ENCODE results near the gene CDC42BPA. TPM values are rescaled to one million over a fixed set of nuclear protein-coding genes. Genes with fewer than 3 reads are reported as not detected.

The CDC42BPA gene
- total and polyA plus RNA-seq, 9 of the 15 experiments (the other 6 are each of a cell fraction or from before 2014, with no cell fraction given) = 8.0 to 77.5 (median 52.1) TPM

- no peak for TF ChIP-seq PURB (CRISPR knock-in tag; IDR thresholded peaks at IDR 0.05; ENCODE audit: low read depth)
- TF ChIP-seq NFE2 (IDR thresholded peaks at IDR 0.05; ENCODE audit: low read depth) = peak; percentile 97
- TF ChIP-seq NBN (IDR thresholded peaks at IDR 0.05; ENCODE audit: low read depth) = peak; percentile 91
- TF ChIP-seq ZNF766 (CRISPR knock-in tag; conservative IDR thresholded peaks at IDR 0.05) = peak; percentile 82
- TF ChIP-seq SIX5 (IDR thresholded peaks at IDR 0.05; ENCODE audit: borderline replicate concordance in 1 of 2, insufficient read depth in 1 of 2, low read depth in 1 of 2, low read length in 2 of 2) = no peak
- TF ChIP-seq ZNF77 (CRISPR knock-in tag; IDR thresholded peaks at IDR 0.05) = no peak
- TF ChIP-seq MXI1 (IDR thresholded peaks at IDR 0.05; ENCODE audit: low read depth, low read length) = 0 out of 2 replicates have a peak, but pooled peaks have one; percentile 31
- TF ChIP-seq CCNT2 (IDR thresholded peaks at IDR 0.05; ENCODE audit: borderline replicate concordance, extremely low read depth, insufficient read length, low read depth, low read length) = peak; percentile 60
- TF ChIP-seq FOXM1 (IDR thresholded peaks at IDR 0.05; ENCODE audit: low read depth) = peak; percentile 68; the same call in 1 of the 2 replicates
- TF ChIP-seq FOXM1 (CRISPR knock-in tag; IDR thresholded peaks at IDR 0.05; ENCODE audit: low read depth) = 0 out of 2 replicates have a peak, but pooled peaks have one; percentile 34
- TF ChIP-seq BACH1 (tag; IDR thresholded peaks at IDR 0.05) = peak; percentile 98
- no peak for TF ChIP-seq PREB (CRISPR knock-in tag; IDR thresholded peaks at IDR 0.05)
- TF ChIP-seq EHMT2 (IDR thresholded peaks at IDR 0.05) = peak; percentile 26; the same call in 1 of the 2 replicates
- no peak for TF ChIP-seq DLX4 (CRISPR knock-in tag; IDR thresholded peaks at IDR 0.05)
- TF ChIP-seq SAFB (IDR thresholded peaks at IDR 0.05; ENCODE audit: borderline replicate concordance, low read depth, low read length) = no peak
- TF ChIP-seq CHD2 (IDR thresholded peaks at IDR 0.05; ENCODE audit: low read depth, low read length) = no peak
- TF ChIP-seq RFX1 (IDR thresholded peaks at IDR 0.05) = no peak
- TF ChIP-seq MAFG (tag; conservative IDR thresholded peaks at IDR 0.05) = peak; percentile 99
- no peak for TF ChIP-seq ZNF217 (CRISPR knock-in tag; IDR thresholded peaks at IDR 0.05)
- TF ChIP-seq ZNF12 (CRISPR knock-in tag; IDR thresholded peaks at IDR 0.05) = no peak
- TF ChIP-seq ZNF639 (CRISPR knock-in tag; conservative IDR thresholded peaks at IDR 0.05 in 1 of 2, IDR thresholded peaks at IDR 0.05 in 1 of 2) = peak in 1 of 2 experiments; percentile 78; a peak in 2 of 4 replicates
- TF ChIP-seq ZNF23 (CRISPR knock-in tag; IDR thresholded peaks at IDR 0.05) = no peak
- no peak for TF ChIP-seq FOXP1 (CRISPR knock-in tag; IDR thresholded peaks at IDR 0.05)
Observed at GRCh38 chr1:227357171-227357926, 39.1 kb upstream of the CDC42BPA start (continued).
